ENCODE data around the gene BBS12. TPM values are rescaled to one million over a fixed set of nuclear protein-coding genes. Genes with fewer than 3 reads are reported as not detected.

The BBS12 gene
- total and polyA plus RNA-seq, 9 of the 15 experiments (the other 6 are each of a cell fraction or from before 2014, with no cell fraction given), result 2.7 to 6.5 (median 3.3) TPM

DNA sequence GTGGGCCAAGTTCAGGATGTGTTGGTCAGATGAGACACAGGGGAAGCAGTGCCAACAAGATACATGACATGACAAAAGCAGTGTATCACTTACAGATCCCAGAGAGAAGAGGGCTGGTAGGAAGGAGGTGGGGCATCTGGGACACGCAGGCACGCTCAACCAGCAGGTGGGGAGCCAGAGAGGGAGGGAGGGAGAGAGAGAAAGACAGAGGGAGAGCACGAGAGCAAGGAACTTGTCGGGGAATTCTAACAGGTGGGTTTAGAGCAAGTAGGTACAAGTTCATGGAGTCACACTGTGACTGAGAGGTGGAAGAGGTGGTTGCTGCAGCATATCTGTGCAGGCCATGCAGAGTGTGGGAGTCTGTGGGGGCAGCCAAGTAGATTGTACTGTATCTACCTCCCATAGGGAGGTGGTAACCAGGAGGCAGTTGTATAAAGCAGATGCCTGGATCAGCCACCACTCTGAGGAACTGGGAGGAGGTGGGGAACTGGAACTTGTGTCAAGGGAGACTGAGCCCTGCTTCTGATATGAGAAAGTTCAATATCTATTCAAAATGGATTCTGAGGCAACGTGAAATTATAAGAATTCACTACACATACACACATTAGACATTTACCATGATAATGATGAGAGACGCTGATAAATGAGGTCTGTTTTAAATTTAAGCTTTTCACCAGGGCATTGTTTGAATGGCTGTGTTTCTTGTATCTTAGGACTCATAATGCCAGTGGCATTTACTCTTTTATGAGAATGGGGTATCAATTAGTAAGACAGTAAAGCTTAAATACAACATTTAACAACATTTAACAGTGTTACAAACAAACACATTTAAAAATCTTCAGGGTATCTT lies 43.7 kb downstream of the BBS12 start (continued):
- TF ChIP-seq, protein P1, sequence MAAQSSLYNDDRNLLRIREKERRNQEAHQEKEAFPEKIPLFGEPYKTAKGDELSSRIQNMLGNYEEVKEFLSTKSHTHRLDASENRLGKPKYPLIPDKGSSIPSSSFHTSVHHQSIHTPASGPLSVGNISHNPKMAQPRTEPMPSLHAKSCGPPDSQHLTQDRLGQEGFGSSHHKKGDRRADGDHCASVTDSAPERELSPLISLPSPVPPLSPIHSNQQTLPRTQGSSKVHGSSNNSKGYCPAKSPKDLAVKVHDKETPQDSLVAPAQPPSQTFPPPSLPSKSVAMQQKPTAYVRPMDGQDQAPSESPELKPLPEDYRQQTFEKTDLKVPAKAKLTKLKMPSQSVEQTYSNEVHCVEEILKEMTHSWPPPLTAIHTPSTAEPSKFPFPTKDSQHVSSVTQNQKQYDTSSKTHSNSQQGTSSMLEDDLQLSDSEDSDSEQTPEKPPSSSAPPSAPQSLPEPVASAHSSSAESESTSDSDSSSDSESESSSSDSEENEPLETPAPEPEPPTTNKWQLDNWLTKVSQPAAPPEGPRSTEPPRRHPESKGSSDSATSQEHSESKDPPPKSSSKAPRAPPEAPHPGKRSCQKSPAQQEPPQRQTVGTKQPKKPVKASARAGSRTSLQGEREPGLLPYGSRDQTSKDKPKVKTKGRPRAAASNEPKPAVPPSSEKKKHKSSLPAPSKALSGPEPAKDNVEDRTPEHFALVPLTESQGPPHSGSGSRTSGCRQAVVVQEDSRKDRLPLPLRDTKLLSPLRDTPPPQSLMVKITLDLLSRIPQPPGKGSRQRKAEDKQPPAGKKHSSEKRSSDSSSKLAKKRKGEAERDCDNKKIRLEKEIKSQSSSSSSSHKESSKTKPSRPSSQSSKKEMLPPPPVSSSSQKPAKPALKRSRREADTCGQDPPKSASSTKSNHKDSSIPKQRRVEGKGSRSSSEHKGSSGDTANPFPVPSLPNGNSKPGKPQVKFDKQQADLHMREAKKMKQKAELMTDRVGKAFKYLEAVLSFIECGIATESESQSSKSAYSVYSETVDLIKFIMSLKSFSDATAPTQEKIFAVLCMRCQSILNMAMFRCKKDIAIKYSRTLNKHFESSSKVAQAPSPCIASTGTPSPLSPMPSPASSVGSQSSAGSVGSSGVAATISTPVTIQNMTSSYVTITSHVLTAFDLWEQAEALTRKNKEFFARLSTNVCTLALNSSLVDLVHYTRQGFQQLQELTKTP (IDR thresholded peaks at IDR 0.05; ENCODE audit: low read depth in 1 of 2, partially characterized antibody in 2 of 2), result no peak
- TF ChIP-seq MYBL2 (IDR thresholded peaks at IDR 0.05; ENCODE audit: low read depth) (no peak), MYBL2 (CRISPR knock-in tag; IDR thresholded peaks at IDR 0.05; ENCODE audit: borderline replicate concordance) (no peak), TEAD4 (IDR thresholded peaks at IDR 0.05; ENCODE audit: low read length) (peak; percentile 83), TEAD4 (CRISPR knock-in tag; IDR thresholded peaks at IDR 0.05; ENCODE audit: borderline replicate concordance) (no peak), ZFP30 (CRISPR knock-in tag; IDR thresholded peaks at IDR 0.05; ENCODE audit: borderline replicate concordance) (no peak), ARID2 (IDR thresholded peaks at IDR 0.05) (0 out of 2 replicates have a peak, but pooled peaks have one; percentile 45), XRCC3 (IDR thresholded peaks at IDR 0.05) (no peak), RHOXF2B (CRISPR knock-in tag; conservative IDR thresholded peaks at IDR 0.05) (no peak)
- TF ChIP-seq, protein P2, sequence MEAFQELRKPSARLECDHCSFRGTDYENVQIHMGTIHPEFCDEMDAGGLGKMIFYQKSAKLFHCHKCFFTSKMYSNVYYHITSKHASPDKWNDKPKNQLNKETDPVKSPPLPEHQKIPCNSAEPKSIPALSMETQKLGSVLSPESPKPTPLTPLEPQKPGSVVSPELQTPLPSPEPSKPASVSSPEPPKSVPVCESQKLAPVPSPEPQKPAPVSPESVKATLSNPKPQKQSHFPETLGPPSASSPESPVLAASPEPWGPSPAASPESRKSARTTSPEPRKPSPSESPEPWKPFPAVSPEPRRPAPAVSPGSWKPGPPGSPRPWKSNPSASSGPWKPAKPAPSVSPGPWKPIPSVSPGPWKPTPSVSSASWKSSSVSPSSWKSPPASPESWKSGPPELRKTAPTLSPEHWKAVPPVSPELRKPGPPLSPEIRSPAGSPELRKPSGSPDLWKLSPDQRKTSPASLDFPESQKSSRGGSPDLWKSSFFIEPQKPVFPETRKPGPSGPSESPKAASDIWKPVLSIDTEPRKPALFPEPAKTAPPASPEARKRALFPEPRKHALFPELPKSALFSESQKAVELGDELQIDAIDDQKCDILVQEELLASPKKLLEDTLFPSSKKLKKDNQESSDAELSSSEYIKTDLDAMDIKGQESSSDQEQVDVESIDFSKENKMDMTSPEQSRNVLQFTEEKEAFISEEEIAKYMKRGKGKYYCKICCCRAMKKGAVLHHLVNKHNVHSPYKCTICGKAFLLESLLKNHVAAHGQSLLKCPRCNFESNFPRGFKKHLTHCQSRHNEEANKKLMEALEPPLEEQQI (IDR thresholded peaks at IDR 0.05), result no peak

Measured in K562 (cell line).